H1 (cell line): ENCODE results near the gene CASKIN2. TPM values are rescaled to one million over a fixed set of nuclear protein-coding genes. Genes with fewer than 3 reads are reported as not detected.

Experiments
- CTCF ChIA-PET: fragments of 300-600 bp; sonication (Branson Sonifier 250); formaldehyde crosslinking; loops from one replicate; lab custom pipeline; 2021; ENCODE audit not compliant: partially characterized antibody; lab: Charles Lee
- POLR2A ChIA-PET: fragments of 300-600 bp; sonication (Branson Sonifier 250); formaldehyde crosslinking; loops from one replicate; lab custom pipeline; 2021; ENCODE audit warnings: inconsistent platforms; ENCODE audit not compliant: partially characterized antibody; lab: Charles Lee
- DNase-seq, 2 experiments: peaks; one replicate each; pipeline versions ENCODE4 v3.0.0 to v3.0.0-alpha.2; 2010 to 2022; ENCODE audit warnings: low spot score in 2 of 2, low read depth in 1 of 2, mixed read lengths in 1 of 2
- FAIRE-seq: peaks from 2 replicates; lab custom pipeline; 2011; peaks lifted over from hg19 to GRCh38; lab: Jason Lieb, UNC
- H2AFZ ChIP-seq: 2 replicates; pipeline ENCODE4 v1.8.1; 2012; ENCODE audit warnings: low read length, inconsistent platforms
- H2AK5ac ChIP-seq: 2 replicates; pipeline ENCODE4 v1.6.1; 2013; ENCODE audit warnings: low read depth, low read length
- H2BK120ac ChIP-seq: replicated peaks from 2 replicates; pipeline ENCODE3; 2013; ENCODE audit warnings: low read depth, low read length, inconsistent platforms
- H2BK12ac ChIP-seq: 2 replicates; pipeline ENCODE4 v1.6.1; 2013; ENCODE audit warnings: low read depth, low read length
- H2BK15ac ChIP-seq: 2 replicates; pipeline ENCODE4 v1.6.1; 2013; ENCODE audit warnings: low read length
- H2BK20ac ChIP-seq: 2 replicates; pipeline ENCODE4 v1.6.1; 2013; ENCODE audit warnings: low read length
- H2BK5ac ChIP-seq: 2 replicates; pipeline ENCODE4 v1.6.1; 2013; ENCODE audit warnings: low read depth, low read length
- H3K14ac ChIP-seq: 2 replicates; pipeline ENCODE4 v1.6.1; 2013; ENCODE audit warnings: inconsistent platforms; ENCODE audit not compliant: insufficient read length
- H3K18ac ChIP-seq: 2 replicates; pipeline ENCODE4 v1.6.1; 2013; ENCODE audit warnings: low read length; ENCODE audit errors: extremely low read depth
- H3K23ac ChIP-seq: 2 replicates; pipeline ENCODE4 v1.6.1; 2013; ENCODE audit warnings: inconsistent platforms; ENCODE audit not compliant: insufficient read length
- H3K23me2 ChIP-seq: 2 replicates; pipeline ENCODE4 v1.6.1; 2013; ENCODE audit warnings: low read depth, low read length
- H3K27ac ChIP-seq: 2 replicates; pipeline ENCODE4 v1.6.1; 2011; ENCODE audit warnings: low read depth, low read length, inconsistent platforms
- H3K27me3 ChIP-seq, 4 experiments: replicated peaks in 1 of 4; 1 replicate in 1 of 4; 2 replicates in 3 of 4; pipeline versions ENCODE4 v1.6.1 to v1.8.1; 2011 to 2013; ENCODE audit warnings: low read length in 3 of 4, mild to moderate bottlenecking in 3 of 4, inconsistent platforms in 2 of 4, mixed read lengths in 2 of 4, moderate library complexity in 1 of 4; ENCODE audit not compliant: control insufficient read depth in 3 of 4, insufficient read depth in 3 of 4; ENCODE audit errors: extremely low read depth in 1 of 4
- H3K36me3 ChIP-seq, 4 experiments: 2 replicates each; pipeline versions ENCODE4 v1.6.1 to v1.8.1; 2011 to 2013; ENCODE audit warnings: mild to moderate bottlenecking in 4 of 4, low read length in 3 of 4, moderate library complexity in 2 of 4, control low read depth in 1 of 4, inconsistent platforms in 1 of 4; ENCODE audit not compliant: insufficient read depth in 4 of 4, control insufficient read depth in 2 of 4
- H3K4ac ChIP-seq: replicated peaks from 2 replicates; pipeline ENCODE3; 2013; ENCODE audit warnings: low read length, low read depth, mixed read lengths, inconsistent platforms; ENCODE audit not compliant: insufficient read length
- H3K4me1 ChIP-seq, 4 experiments: replicated peaks in 1 of 4; 1 replicate in 1 of 4; 2 replicates in 3 of 4; pipeline versions ENCODE4 v1.6.1 to v1.8.1; 2011 to 2013; ENCODE audit warnings: low read length in 3 of 4, inconsistent platforms in 2 of 4, mixed read lengths in 1 of 4; ENCODE audit not compliant: insufficient read depth in 4 of 4, control insufficient read depth in 3 of 4
- H3K4me2 ChIP-seq, 2 experiments: 2 replicates each; pipeline versions ENCODE4 v1.6.1 to v1.8.1; 2011 to 2013; ENCODE audit warnings: low read depth in 2 of 2, low read length in 2 of 2, control low read depth in 1 of 2, inconsistent platforms in 1 of 2, mild to moderate bottlenecking in 1 of 2; ENCODE audit not compliant: insufficient read depth in 1 of 2
- H3K4me3 ChIP-seq, 4 experiments: fragments of 200-600, 300-600 bp in 1 of 4; sonication (generic), shearing (Covaris generic), sonication (Bioruptor Twin) in 1 of 4; 2 replicates each; pipeline versions ENCODE4 v1.5.1 to v1.8.1; 2011 to 2016; ENCODE audit warnings: low read length in 4 of 4, low read depth in 3 of 4, control low read depth in 2 of 4, inconsistent platforms in 2 of 4, mild to moderate bottlenecking in 2 of 4, mixed read lengths in 1 of 4, moderate library complexity in 1 of 4; ENCODE audit not compliant: insufficient read depth in 2 of 4; ENCODE audit errors: extremely low read depth in 1 of 4
- H3K56ac ChIP-seq: replicated peaks from 2 replicates; pipeline ENCODE3; 2013; ENCODE audit warnings: low read depth, mild to moderate bottlenecking, mixed read lengths, low read length, inconsistent platforms; ENCODE audit not compliant: insufficient read length
- H3K79me1 ChIP-seq: 2 replicates; pipeline ENCODE4 v1.6.1; 2013; ENCODE audit warnings: low read depth, low read length, control low read depth
- H3K79me2 ChIP-seq, 2 experiments: 2 replicates each; pipeline versions ENCODE4 v1.6.1 to v1.8.1; 2012 to 2013; ENCODE audit warnings: low read length in 2 of 2, mild to moderate bottlenecking in 2 of 2, inconsistent platforms in 1 of 2; ENCODE audit not compliant: insufficient read depth in 2 of 2, control insufficient read depth in 1 of 2
- H3K9ac ChIP-seq, 4 experiments: replicated peaks in 1 of 4; 1 replicate in 1 of 4; 2 replicates in 3 of 4; pipeline versions ENCODE4 v1.6.1 to v1.8.1; 2011 to 2013; ENCODE audit warnings: low read depth in 3 of 4, low read length in 3 of 4, control low read depth in 2 of 4, mild to moderate bottlenecking in 2 of 4, moderate library complexity in 2 of 4, inconsistent platforms in 1 of 4; ENCODE audit errors: extremely low read depth in 1 of 4
- H3K9me3 ChIP-seq, 2 experiments: 2 replicates each; pipeline versions ENCODE4 v1.6.1 to v1.8.1; 2012 to 2013; ENCODE audit warnings: mild to moderate bottlenecking in 2 of 2, moderate library complexity in 2 of 2, control low read depth in 1 of 2, inconsistent platforms in 1 of 2, low read depth in 1 of 2, low read length in 1 of 2, mixed read lengths in 1 of 2; ENCODE audit not compliant: insufficient read depth in 2 of 2
- H4K20me1 ChIP-seq, 2 experiments: replicated peaks in 1 of 2; 2 replicates each; pipeline versions ENCODE3 to v1.8.1; 2011 to 2013; ENCODE audit warnings: inconsistent platforms in 2 of 2, low read length in 2 of 2, mild to moderate bottlenecking in 1 of 2; ENCODE audit not compliant: insufficient read depth in 2 of 2, control insufficient read depth in 1 of 2
- H4K5ac ChIP-seq: 2 replicates; pipeline ENCODE4 v1.6.1; 2013; ENCODE audit warnings: low read length, low read depth, mixed read lengths, inconsistent platforms; ENCODE audit not compliant: insufficient read length
- H4K8ac ChIP-seq: 2 replicates; pipeline ENCODE4 v1.8.0; 2013; ENCODE audit warnings: mild to moderate bottlenecking, moderate library complexity, low read length, inconsistent platforms; ENCODE audit not compliant: insufficient read depth; ENCODE audit errors: extremely low read depth
- H4K91ac ChIP-seq: replicated peaks from 2 replicates; pipeline ENCODE3; 2013; ENCODE audit warnings: low read length, mixed read lengths, inconsistent platforms; ENCODE audit not compliant: insufficient read length
- JUN ChIP-seq: IDR thresholded peaks from 2 replicates; pipeline ENCODE4 v1.6.1; 2011; ENCODE audit warnings: low read depth, mild to moderate bottlenecking, improper control_type of control experiment, low read length
- KDM1A ChIP-seq: fragments of 200-600, 300-600 bp; sonication (generic); IDR thresholded peaks from 2 replicates; pipeline ENCODE4 v1.7.1; 2016; ENCODE audit warnings: mild to moderate bottlenecking, low read length, borderline replicate concordance
- WGBS, 2 experiments: shearing (Covaris generic) in 1 of 2; methylation state at CpG; one replicate each; pipeline versions ENCODE4 v1.1.6 to v1.1.7; 2013 to 2015; ENCODE audit warnings: low lambda C conversion rate in 2 of 2, mixed read lengths in 2 of 2, inconsistent platforms in 1 of 2, low coverage in 1 of 2, missing lambda C conversion rate in 1 of 2; ENCODE audit not compliant: insufficient replicate concordance in 2 of 2, insufficient coverage in 1 of 2, insufficient read length in 1 of 2; ENCODE audit errors: extremely low coverage in 1 of 2, missing lambda C conversion rate in 1 of 2; 5-methylcytosine and 5-hydroxymethylcytosine counted together
- polyA plus RNA-seq, 7 experiments: library from polyadenylated mRNA; depleted of rRNA in 3 of 7; stranded (reverse) in 5 of 7; unstranded in 2 of 7; fragments of >200 nt in 5 of 7; fragments of 200-250 nt in 2 of 7; gene quantifications; 1 replicate in 5 of 7; 2 replicates in 1 of 7; 4 replicates in 1 of 7; pipeline versions ENCODE4 v1.2.1 to v1.2.3, GENCODE V29; 2011 to 2013; ENCODE audit warnings: missing spikeins in 2 of 7, mixed read lengths in 2 of 7
- total RNA-seq: library from RNA; stranded (reverse); fragmentation: NEBNext Ultra II Directional; extraction: Animal tissue kit (Norgen Biotek cat#: 25700); gene quantifications from 2 replicates; pipeline ENCODE4 v1.2.1, GENCODE V29; 2021

Gene CASKIN2
- total and polyA plus RNA-seq, 2 of the 8 experiments (the other 6 are each of a cell fraction or from before 2014, with no cell fraction given) = 6.7 to 32.3 TPM

- H2BK120ac ChIP-seq = no peak overlapping the region
- H4K8ac ChIP-seq = no peak overlapping the region
- H4K5ac ChIP-seq = no peak overlapping the region
- H3K9me3 ChIP-seq = no peaks in the 10 kb centered on the region
- H3K4ac ChIP-seq = no peak overlapping the region
- H4K20me1 ChIP-seq = peaks cover 2 to 39% of the 10 kb centered on the region in 2 experiments
- WGBS, 2 experiments = 80% methylated on average over 10 of the region's 10 CpGs; no CpG with 5 or more reads in 1 of the 2 experiments
- TF ChIP-seq KDM1A (peak; percentile 85; the same call in 1 of the 2 replicates), JUN (no peak)
- H2AFZ ChIP-seq = no peak overlapping the region
- peaks cover 18% of the 10 kb centered on the region for H3K23me2 ChIP-seq
- H3K14ac ChIP-seq = no peak overlapping the region
- peaks cover 0 to 17% (median 8%) of the 10 kb centered on the region in 4 experiments; a peak in 6 of 7 replicates for H3K4me1 ChIP-seq
- H3K9ac ChIP-seq = no peak overlapping the region
- no peak overlapping the region for H2BK15ac ChIP-seq
- no peaks in the 10 kb centered on the region for H3K27me3 ChIP-seq
- POLR2A ChIA-PET = interaction anchor here (2.0 to 4.5 kb wide), 2 partner anchors 8 to 13 kb away, joined by 7 to 35 read pairs; no protein-coding TSS in a partner anchor
- H2BK12ac ChIP-seq = no peak overlapping the region
- no peak overlapping the region for H3K23ac ChIP-seq
- no peak overlapping the region; a peak in 1 of 4 replicates for H3K4me2 ChIP-seq
- H3K18ac ChIP-seq = no peak overlapping the region
- no peak overlapping the region for H3K27ac ChIP-seq
- DNase-seq = no peak
- H2BK20ac ChIP-seq = no peak overlapping the region
- CTCF ChIA-PET = interaction anchor here (0.8 to 3.9 kb wide), 7 partner anchors 9 to 273 kb away, joined by 3 to 31 read pairs (median 4); no protein-coding TSS in a partner anchor
- no peak for FAIRE-seq
- H2BK5ac ChIP-seq = no peak overlapping the region
- H2AK5ac ChIP-seq = no peak overlapping the region
- H3K79me1 ChIP-seq = peaks cover 3% of the 10 kb centered on the region
- H3K56ac ChIP-seq = no peak overlapping the region
- no peak overlapping the region for H4K91ac ChIP-seq
- no peak overlapping the region for H3K4me3 ChIP-seq
- peaks cover 0 to 16% of the 10 kb centered on the region in 2 experiments; a peak in 1 of 4 replicates for H3K79me2 ChIP-seq
- H3K36me3 ChIP-seq = no peaks in the 10 kb centered on the region
Observed at GRCh38 chr17:75512926-75513640, 2.3 kb downstream of the CASKIN2 start.
